Measurements from ENCODE around the gene STX3.

Gene STX3

GRCh38 chr11:59754859-59755700 is at the start of gene STX3:
Gene STX3 (plus strand): TSS chr11:59755376. CDS start chr11:59755606, 230 bp downstream.
- DNase-seq (ENCODE audit: low read depth in 2 of 2): peak; percentile 34 to 52

GRCh38 chr11:59706518-59707285 is 48.5 kb upstream of the STX3 start:
- no peak for DNase-seq (ENCODE audit: low read depth in 2 of 2)

GRCh38 chr11:59707371-59707770 is 47.8 kb upstream of the STX3 start:
- no peak for DNase-seq (ENCODE audit: low read depth in 2 of 2)

GRCh38 chr11:59708537-59708936 is 46.6 kb upstream of the STX3 start:
- DNase-seq (ENCODE audit: low read depth in 2 of 2): no peak

- DNase-seq (ENCODE audit: low read depth in 2 of 2): no peak
Measured at GRCh38 chr11:59710136-59710847, 44.9 kb upstream of the STX3 start.

GRCh38 chr11:59713745-59714144 is 41.4 kb upstream of the STX3 start, which contains the start of gene OR10V1:
Gene OR10V1 (minus strand): TSS chr11:59713845. CDS start chr11:59713845, 0 bp downstream.
- no peak for DNase-seq (ENCODE audit: low read depth in 2 of 2)

- no peak for DNase-seq (ENCODE audit: low read depth in 2 of 2)
Measured at GRCh38 chr11:59716051-59716450, 39.1 kb upstream of the STX3 start.

GRCh38 chr11:59719556-59719955 is 35.6 kb upstream of the STX3 start:
- no peak for DNase-seq (ENCODE audit: low read depth in 2 of 2)

GRCh38 chr11:59724066-59724465 is 31.1 kb upstream of the STX3 start:
- DNase-seq (ENCODE audit: low read depth in 2 of 2): no peak

GRCh38 chr11:59727426-59727825 is 27.8 kb upstream of the STX3 start:
- DNase-seq (ENCODE audit: low read depth in 2 of 2): no peak

GRCh38 chr11:59728154-59728553 is 27.0 kb upstream of the STX3 start:
- DNase-seq (ENCODE audit: low read depth in 2 of 2): no peak

GRCh38 chr11:59728913-59729312 is 26.3 kb upstream of the STX3 start:
- no peak for DNase-seq (ENCODE audit: low read depth in 2 of 2)

- no peak for DNase-seq (ENCODE audit: low read depth in 2 of 2)
Measured at GRCh38 chr11:59729834-59730233, 25.3 kb upstream of the STX3 start.

- DNase-seq (ENCODE audit: low read depth in 2 of 2): no peak
Measured at GRCh38 chr11:59730896-59731565, 24.1 kb upstream of the STX3 start.

- no peak for DNase-seq (ENCODE audit: low read depth in 2 of 2)
Measured at GRCh38 chr11:59746111-59746510, 9.1 kb upstream of the STX3 start.

GRCh38 chr11:59753650-59754493 is 1.3 kb upstream of the STX3 start:
- DNase-seq (ENCODE audit: low read depth in 2 of 2): peak; percentile 58 to 83

GRCh38 chr11:59754494-59754858 is 700 bp upstream of the STX3 start:
- peak in 1 of 2 experiments; percentile 14 for DNase-seq (ENCODE audit: low read depth in 2 of 2)

GRCh38 chr11:59755701-59756557 is 753 bp downstream of the STX3 start:
- peak; percentile 2 to 5 for DNase-seq (ENCODE audit: low read depth in 2 of 2)

- no peak for DNase-seq (ENCODE audit: low read depth in 2 of 2)
Measured at GRCh38 chr11:59756558-59756840, 1.3 kb downstream of the STX3 start.

- DNase-seq (ENCODE audit: low read depth in 2 of 2): no peak
Measured at GRCh38 chr11:59756845-59757244, 1.7 kb downstream of the STX3 start.
